ENCODE data around the gene ZNF35. TPM values are rescaled to one million over a fixed set of nuclear protein-coding genes. Genes with fewer than 3 reads are reported as not detected.

Gene ZNF35
- total RNA-seq (9.8 and 11.2 TPM in 2 replicates), polyA plus RNA-seq (6.9 and 8.0 TPM in 2 replicates), polyA minus RNA-seq (ENCODE audit: low replicate concordance) (0.16 and 1.3 TPM in 2 replicates)
- 4.8 and 5.7 TPM in 2 replicates for polyA plus RNA-seq (2012)

DNA sequence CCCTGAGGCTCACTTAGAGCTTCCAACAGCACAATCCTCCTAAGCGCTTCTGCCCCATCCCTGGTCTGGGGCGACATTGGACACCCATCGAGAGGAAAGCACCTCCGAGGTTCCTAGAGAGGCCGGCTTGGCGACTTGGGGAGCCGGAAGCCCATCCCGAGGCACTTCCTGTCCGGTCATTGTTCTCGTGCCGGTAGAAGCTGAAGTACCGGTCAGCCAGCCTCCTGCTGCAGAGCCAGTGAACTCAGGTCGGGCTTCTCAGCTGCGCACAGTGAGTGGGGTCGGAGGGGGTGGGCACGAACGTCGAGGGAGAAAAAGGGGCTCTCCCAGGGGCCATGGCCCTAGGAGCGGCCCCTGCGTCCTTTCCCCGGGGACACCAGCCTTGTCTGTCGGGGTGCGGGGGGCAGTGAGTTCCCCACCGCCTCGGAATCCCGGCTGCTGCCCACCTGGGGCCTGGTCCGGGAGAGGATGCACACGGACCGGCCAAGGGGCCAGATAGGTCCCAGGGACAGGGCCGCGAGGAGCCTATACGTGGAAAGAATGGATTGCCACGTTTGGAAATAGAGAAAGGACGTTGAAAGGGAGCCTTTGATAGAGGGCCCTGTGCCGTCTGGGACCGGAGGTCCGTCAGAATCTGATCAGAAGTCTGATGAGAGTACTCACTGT, at the start of gene ZNF35:
TSS of gene ZNF35 (plus strand) at position 169 of the 666 bp plus-strand sequence. CDS start 2,336 bp downstream, outside the sequence.
- no peak for TF ChIP-seq EZH2 (IDR thresholded peaks at IDR 0.05; ENCODE audit: low read length, missing control alignments)
- TF ChIP-seq, protein P1, sequence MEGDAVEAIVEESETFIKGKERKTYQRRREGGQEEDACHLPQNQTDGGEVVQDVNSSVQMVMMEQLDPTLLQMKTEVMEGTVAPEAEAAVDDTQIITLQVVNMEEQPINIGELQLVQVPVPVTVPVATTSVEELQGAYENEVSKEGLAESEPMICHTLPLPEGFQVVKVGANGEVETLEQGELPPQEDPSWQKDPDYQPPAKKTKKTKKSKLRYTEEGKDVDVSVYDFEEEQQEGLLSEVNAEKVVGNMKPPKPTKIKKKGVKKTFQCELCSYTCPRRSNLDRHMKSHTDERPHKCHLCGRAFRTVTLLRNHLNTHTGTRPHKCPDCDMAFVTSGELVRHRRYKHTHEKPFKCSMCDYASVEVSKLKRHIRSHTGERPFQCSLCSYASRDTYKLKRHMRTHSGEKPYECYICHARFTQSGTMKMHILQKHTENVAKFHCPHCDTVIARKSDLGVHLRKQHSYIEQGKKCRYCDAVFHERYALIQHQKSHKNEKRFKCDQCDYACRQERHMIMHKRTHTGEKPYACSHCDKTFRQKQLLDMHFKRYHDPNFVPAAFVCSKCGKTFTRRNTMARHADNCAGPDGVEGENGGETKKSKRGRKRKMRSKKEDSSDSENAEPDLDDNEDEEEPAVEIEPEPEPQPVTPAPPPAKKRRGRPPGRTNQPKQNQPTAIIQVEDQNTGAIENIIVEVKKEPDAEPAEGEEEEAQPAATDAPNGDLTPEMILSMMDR (conservative IDR thresholded peaks at IDR 0.05 in 1 of 2, IDR thresholded peaks at IDR 0.05 in 1 of 2; ENCODE audit: low read depth in 1 of 2, low read length in 2 of 2), result no peak
- Histone ChIP-seq H3K9me3 (ENCODE audit: control insufficient read depth, insufficient read depth, low read depth, low read length) (no peaks in the 10 kb centered on the region), H3K79me2 (ENCODE audit: control insufficient read depth, insufficient read depth, low read length) (peaks cover 13% of the 10 kb centered on the region)

DNA sequence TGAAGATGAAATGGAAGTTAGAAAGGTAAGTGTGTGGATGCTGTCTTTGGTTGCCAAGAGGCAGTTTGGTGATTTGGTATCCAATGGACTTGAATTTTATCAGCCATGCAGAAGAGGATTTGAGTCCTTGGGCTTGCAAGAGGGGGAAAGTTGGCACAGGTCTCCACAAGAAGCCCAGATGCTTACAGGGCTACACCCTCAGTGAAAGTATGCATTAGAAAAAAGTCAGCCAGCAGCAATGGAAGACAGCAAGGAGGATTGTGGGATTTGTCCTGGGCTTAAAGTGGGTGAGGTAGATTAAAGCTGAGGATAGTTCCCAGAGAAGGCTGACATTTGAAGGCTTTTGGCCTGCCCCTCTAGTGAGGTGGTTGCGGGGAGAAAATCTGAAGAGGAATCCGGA, 46.8 kb upstream of the ZNF35 start:
- no peak overlapping the region for H3K4me3 ChIP-seq (replicated peaks in 1 of 4; ENCODE audit: control extremely low read depth in 1 of 4, insufficient read depth in 1 of 4, low read depth in 3 of 4, low read length in 4 of 4)
- no peak overlapping the region for H3K4me2 ChIP-seq (ENCODE audit: extremely low read depth, insufficient read depth, low read length)
- H3K79me2 ChIP-seq (ENCODE audit: control insufficient read depth, insufficient read depth, low read length), result no peaks in the 10 kb centered on the region
- H2AFZ ChIP-seq (ENCODE audit: low read length), result no peak overlapping the region
- H3K9me3 ChIP-seq (ENCODE audit: control insufficient read depth, insufficient read depth, low read depth, low read length), result no peaks in the 10 kb centered on the region
- H4K20me1 ChIP-seq (ENCODE audit: control insufficient read depth, extremely low read depth, insufficient read depth, low read length), result no peaks in the 10 kb centered on the region
- DNase-seq (ENCODE audit: low read depth in 2 of 2), result no peak
- H3K4me1 ChIP-seq (ENCODE audit: control insufficient read depth, extremely low read depth, insufficient read depth, low read length), result no peaks in the 10 kb centered on the region
- no peak overlapping the region for H3K9ac ChIP-seq (ENCODE audit: insufficient read depth, low read length)
- H3K27ac ChIP-seq (ENCODE audit: insufficient read depth, low read length), result no peak overlapping the region
- TF ChIP-seq, protein P1 (conservative IDR thresholded peaks at IDR 0.05 in 1 of 2, IDR thresholded peaks at IDR 0.05 in 1 of 2; ENCODE audit: low read depth in 1 of 2, low read length in 2 of 2), result no peak
- no peak for TF ChIP-seq EZH2 (IDR thresholded peaks at IDR 0.05; ENCODE audit: low read length, missing control alignments)
- H3K27me3 ChIP-seq (ENCODE audit: control insufficient read depth, insufficient read depth, low read length), result no peaks in the 10 kb centered on the region
- H3K36me3 ChIP-seq (ENCODE audit: control insufficient read depth, insufficient read depth, low read length), result no peaks in the 10 kb centered on the region

More for the DNA sequence above, at the start of gene ZNF35:
- Histone ChIP-seq H3K4me2 (ENCODE audit: extremely low read depth, insufficient read depth, low read length) (peak within 1 kb of the TSS; percentile 97), H3K4me1 (ENCODE audit: control insufficient read depth, extremely low read depth, insufficient read depth, low read length) (no peaks in the 10 kb centered on the region), H3K36me3 (ENCODE audit: control insufficient read depth, insufficient read depth, low read length) (peaks cover 8% of the 10 kb centered on the region), H4K20me1 (ENCODE audit: control insufficient read depth, extremely low read depth, insufficient read depth, low read length) (no peaks in the 10 kb centered on the region), H3K4me3 (replicated peaks in 1 of 4; ENCODE audit: control extremely low read depth in 1 of 4, insufficient read depth in 1 of 4, low read depth in 3 of 4, low read length in 4 of 4) (peak within 1 kb of the TSS; percentile 82 to 99 (median 93)), H2AFZ (ENCODE audit: low read length) (peak within 1 kb of the TSS; percentile 95), H3K9ac (ENCODE audit: insufficient read depth, low read length) (peak within 1 kb of the TSS; percentile 89), H3K27ac (ENCODE audit: insufficient read depth, low read length) (peak within 1 kb of the TSS; percentile 82), H3K27me3 (ENCODE audit: control insufficient read depth, insufficient read depth, low read length) (no peaks in the 10 kb centered on the region)
- DNase-seq (ENCODE audit: low read depth in 2 of 2), result peak; percentile 92 to 93

DNA sequence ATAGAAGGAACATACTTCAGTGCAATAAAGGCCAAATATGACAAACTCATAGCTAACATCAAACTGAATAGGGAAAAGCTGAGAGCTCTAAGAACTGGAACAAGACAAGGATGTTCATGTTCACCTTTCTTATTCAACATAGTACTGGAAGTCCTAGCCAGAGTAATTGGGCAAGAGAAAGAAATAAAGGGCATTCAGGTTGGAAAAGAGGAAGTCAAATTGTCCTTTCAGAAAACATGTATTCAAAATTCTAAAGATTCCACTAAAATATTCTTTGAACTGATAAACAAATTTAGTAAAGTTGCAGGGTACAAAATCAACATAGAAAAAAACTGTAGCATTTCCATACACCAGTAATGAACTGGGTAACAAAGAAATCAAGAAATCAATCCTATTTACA, 35.9 kb upstream of the ZNF35 start:
- Histone ChIP-seq H3K9ac (ENCODE audit: insufficient read depth, low read length) (no peak overlapping the region), H3K36me3 (ENCODE audit: control insufficient read depth, insufficient read depth, low read length) (no peaks in the 10 kb centered on the region), H3K4me3 (replicated peaks in 1 of 4; ENCODE audit: control extremely low read depth in 1 of 4, insufficient read depth in 1 of 4, low read depth in 3 of 4, low read length in 4 of 4) (no peak overlapping the region), H3K79me2 (ENCODE audit: control insufficient read depth, insufficient read depth, low read length) (no peaks in the 10 kb centered on the region), H3K27me3 (ENCODE audit: control insufficient read depth, insufficient read depth, low read length) (no peaks in the 10 kb centered on the region), H3K4me2 (ENCODE audit: extremely low read depth, insufficient read depth, low read length) (no peak overlapping the region), H2AFZ (ENCODE audit: low read length) (no peak overlapping the region), H3K27ac (ENCODE audit: insufficient read depth, low read length) (no peak overlapping the region), H3K4me1 (ENCODE audit: control insufficient read depth, extremely low read depth, insufficient read depth, low read length) (no peaks in the 10 kb centered on the region), H4K20me1 (ENCODE audit: control insufficient read depth, extremely low read depth, insufficient read depth, low read length) (no peaks in the 10 kb centered on the region), H3K9me3 (ENCODE audit: control insufficient read depth, insufficient read depth, low read depth, low read length) (no peaks in the 10 kb centered on the region)
- TF ChIP-seq EZH2 (IDR thresholded peaks at IDR 0.05; ENCODE audit: low read length, missing control alignments), result no peak
- TF ChIP-seq, protein P1 (conservative IDR thresholded peaks at IDR 0.05 in 1 of 2, IDR thresholded peaks at IDR 0.05 in 1 of 2; ENCODE audit: low read depth in 1 of 2, low read length in 2 of 2), result no peak
- DNase-seq (ENCODE audit: low read depth in 2 of 2), result no peak
